GM12892 (cell line): ENCODE data around the gene PTPRS.

Experiments used
- POLR2A ChIP-seq: IDR thresholded peaks from 2 replicates; pipeline ENCODE4 v1.6.1; 2011; ENCODE audit warnings: low read depth, low read length, control low read depth
- TAF1 ChIP-seq: IDR thresholded peaks from 2 replicates; pipeline ENCODE4 v1.6.1; 2011; ENCODE audit warnings: low read depth, mild to moderate bottlenecking, control low read depth, low read length, borderline replicate concordance

GRCh38 chr19:5333581-5334365, 6.8 kb downstream of the PTPRS start:
- TF ChIP-seq POLR2A (no peak), TAF1 (no peak)
